HepG2 (cell line): ENCODE results near the gene ANKHD1.

ENCODE experiments used
- HDAC1 ChIP-seq: sonication (generic); formaldehyde crosslinking; IDR thresholded peaks from 2 replicates; pipeline ENCODE4 v1.5.1; 2020; ENCODE audit warnings: mild to moderate bottlenecking, missing genetic modification reagents
- HDAC2 ChIP-seq: sonication (generic); formaldehyde crosslinking; IDR thresholded peaks from 2 replicates; pipeline ENCODE4 v1.4.0; 2020; ENCODE audit warnings: missing genetic modification reagents
- MZF1 ChIP-seq: sonication (generic); formaldehyde crosslinking; IDR thresholded peaks from 2 replicates; pipeline ENCODE4 v1.8.1; 2023; ENCODE audit warnings: mild to moderate bottlenecking, missing genetic modification reagents, borderline replicate concordance
- POLR2A ChIP-seq, 2 experiments: IDR thresholded peaks; 2 replicates each; pipeline ENCODE4 v1.6.1; 2011; ENCODE audit warnings: low read depth in 2 of 2, low read length in 2 of 2, mild to moderate bottlenecking in 1 of 2, moderate library complexity in 1 of 2; ENCODE audit not compliant: insufficient read depth in 1 of 2
- RAD21 ChIP-seq: fragments of 450-650 bp; formaldehyde crosslinking; IDR thresholded peaks from 2 replicates; pipeline ENCODE4 v1.5.0; 2020; ENCODE audit warnings: mild to moderate bottlenecking
- TAF1 ChIP-seq: sonication (generic); formaldehyde crosslinking; IDR thresholded peaks from 2 replicates; pipeline ENCODE4 v1.4.0; 2020; ENCODE audit warnings: missing genetic modification reagents
- ZNF138 ChIP-seq: sonication (generic); formaldehyde crosslinking; IDR thresholded peaks from 2 replicates; pipeline ENCODE4 v1.5.0; 2020; ENCODE audit warnings: mild to moderate bottlenecking, low read depth, missing genetic modification reagents
- TF ChIP-seq, protein P1 (sequence below): IDR thresholded peaks from 2 replicates; pipeline ENCODE4 v1.6.1; 2016; ENCODE audit warnings: low read depth, missing genetic modification reagents, missing compliant biosample characterization

DNA sequence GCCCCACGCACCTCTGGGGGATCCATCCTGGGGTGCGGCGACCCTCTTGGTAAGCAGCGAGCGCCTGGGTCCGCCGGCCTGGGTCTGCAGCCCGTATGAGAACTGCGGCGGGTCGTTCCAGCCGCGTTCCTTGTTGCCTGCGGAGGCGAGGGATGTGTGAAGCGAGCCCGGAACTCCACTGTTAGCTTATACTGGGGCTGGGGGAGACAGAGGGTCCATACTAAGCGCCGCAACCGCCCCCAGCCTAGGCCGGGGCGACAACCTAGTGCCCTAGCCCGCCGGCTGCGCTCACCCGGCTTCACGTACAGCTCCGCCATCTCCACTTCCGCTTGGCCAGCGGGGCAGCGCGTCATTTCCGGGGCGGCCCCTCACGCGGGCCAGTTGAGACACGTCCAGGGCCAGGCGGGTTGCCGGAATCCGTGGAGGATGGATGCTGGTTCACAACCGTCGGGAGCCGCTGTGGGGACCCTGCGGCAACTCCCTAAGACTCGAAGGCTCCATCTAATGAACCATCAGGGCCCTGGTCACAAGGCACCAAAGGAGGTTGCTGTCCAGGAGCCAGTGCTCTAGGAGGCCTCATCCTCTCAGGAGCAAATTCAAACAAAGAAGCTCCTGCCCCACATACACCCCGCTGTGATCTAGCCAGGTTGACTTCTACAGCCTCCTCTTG lies 155.6 kb downstream of the ANKHD1 start, which contains the start of gene SRA1:
- TF ChIP-seq TAF1 (peak; percentile 96), HDAC2 (CRISPR knock-in tag) (peak; percentile 58), POLR2A (IDR thresholded peaks at IDR 0.05; ENCODE audit: insufficient read depth in 1 of 2, low read depth in 2 of 2, low read length in 2 of 2) (peak; percentile 82 to 95), RAD21 (peak; percentile 51), ZNF138 (0 out of 2 replicates have a peak, but pooled peaks have one; percentile 52), MZF1 (no peak), HDAC1 (CRISPR knock-in tag) (peak; percentile 96)
- TF ChIP-seq, protein P1, sequence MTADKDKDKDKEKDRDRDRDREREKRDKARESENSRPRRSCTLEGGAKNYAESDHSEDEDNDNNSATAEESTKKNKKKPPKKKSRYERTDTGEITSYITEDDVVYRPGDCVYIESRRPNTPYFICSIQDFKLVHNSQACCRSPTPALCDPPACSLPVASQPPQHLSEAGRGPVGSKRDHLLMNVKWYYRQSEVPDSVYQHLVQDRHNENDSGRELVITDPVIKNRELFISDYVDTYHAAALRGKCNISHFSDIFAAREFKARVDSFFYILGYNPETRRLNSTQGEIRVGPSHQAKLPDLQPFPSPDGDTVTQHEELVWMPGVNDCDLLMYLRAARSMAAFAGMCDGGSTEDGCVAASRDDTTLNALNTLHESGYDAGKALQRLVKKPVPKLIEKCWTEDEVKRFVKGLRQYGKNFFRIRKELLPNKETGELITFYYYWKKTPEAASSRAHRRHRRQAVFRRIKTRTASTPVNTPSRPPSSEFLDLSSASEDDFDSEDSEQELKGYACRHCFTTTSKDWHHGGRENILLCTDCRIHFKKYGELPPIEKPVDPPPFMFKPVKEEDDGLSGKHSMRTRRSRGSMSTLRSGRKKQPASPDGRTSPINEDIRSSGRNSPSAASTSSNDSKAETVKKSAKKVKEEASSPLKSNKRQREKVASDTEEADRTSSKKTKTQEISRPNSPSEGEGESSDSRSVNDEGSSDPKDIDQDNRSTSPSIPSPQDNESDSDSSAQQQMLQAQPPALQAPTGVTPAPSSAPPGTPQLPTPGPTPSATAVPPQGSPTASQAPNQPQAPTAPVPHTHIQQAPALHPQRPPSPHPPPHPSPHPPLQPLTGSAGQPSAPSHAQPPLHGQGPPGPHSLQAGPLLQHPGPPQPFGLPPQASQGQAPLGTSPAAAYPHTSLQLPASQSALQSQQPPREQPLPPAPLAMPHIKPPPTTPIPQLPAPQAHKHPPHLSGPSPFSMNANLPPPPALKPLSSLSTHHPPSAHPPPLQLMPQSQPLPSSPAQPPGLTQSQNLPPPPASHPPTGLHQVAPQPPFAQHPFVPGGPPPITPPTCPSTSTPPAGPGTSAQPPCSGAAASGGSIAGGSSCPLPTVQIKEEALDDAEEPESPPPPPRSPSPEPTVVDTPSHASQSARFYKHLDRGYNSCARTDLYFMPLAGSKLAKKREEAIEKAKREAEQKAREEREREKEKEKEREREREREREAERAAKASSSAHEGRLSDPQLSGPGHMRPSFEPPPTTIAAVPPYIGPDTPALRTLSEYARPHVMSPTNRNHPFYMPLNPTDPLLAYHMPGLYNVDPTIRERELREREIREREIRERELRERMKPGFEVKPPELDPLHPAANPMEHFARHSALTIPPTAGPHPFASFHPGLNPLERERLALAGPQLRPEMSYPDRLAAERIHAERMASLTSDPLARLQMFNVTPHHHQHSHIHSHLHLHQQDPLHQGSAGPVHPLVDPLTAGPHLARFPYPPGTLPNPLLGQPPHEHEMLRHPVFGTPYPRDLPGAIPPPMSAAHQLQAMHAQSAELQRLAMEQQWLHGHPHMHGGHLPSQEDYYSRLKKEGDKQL (CRISPR knock-in tag): no peak
